NCI-H1694 (cell line): ENCODE results near the gene C9orf78.
A peak's percentile ranks its signal among the peaks of the same experiment; 100 is the strongest.

Source experiments
- DNase-seq: peaks from one replicate; lab custom pipeline; 2025; lab: John Stamatoyannopoulos, UW

The C9orf78 gene

GRCh38 chr9:129841071-129841470 lies 6.0 kb upstream of the C9orf78 start:
- no peak for DNase-seq

GRCh38 chr9:129840034-129840433 lies 5.0 kb upstream of the C9orf78 start:
- DNase-seq: no peak

DNA sequence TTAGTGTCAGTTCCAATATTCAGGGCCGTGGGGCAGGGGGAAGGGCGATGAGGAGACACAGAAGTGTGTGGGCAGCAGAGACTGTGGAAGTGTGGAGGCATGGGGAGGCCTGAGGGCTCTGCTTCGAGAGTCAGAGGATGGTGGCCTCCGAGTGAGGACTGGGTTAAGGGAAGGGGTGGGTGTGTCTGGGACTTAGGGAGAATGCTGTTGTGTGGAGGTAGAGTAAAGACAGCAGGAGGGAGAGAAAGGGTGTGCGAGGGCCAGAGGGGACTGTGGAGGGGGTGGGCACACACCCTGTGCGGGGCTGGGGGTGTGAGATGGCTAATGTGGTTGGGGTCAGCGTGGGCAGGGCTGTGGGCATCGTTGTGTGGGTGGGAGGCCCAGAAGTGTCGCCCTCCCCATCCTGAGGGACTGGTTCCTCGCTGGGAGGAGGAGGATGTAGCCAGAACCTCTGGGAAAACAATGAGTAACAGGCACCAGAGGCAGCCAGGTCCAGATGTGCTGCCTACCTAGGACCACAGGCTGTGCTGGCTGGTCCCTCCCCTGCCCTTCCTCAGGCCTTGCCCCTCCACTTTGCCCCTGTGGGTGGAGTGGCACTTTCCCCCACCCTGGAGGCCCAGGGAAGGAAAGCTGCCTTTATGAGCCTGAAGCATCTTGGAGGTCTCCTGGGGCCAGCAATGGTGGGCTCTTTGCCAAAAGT lies 4.4 kb upstream of the C9orf78 start:
- DNase-seq: no peak

GRCh38 chr9:129838707-129839259 lies 3.7 kb upstream of the C9orf78 start:
- DNase-seq: no peak

- no peak for DNase-seq
Measured at GRCh38 chr9:129836311-129837007, 1.4 kb upstream of the C9orf78 start.

GRCh38 chr9:129835860-129836223 lies 767 bp upstream of the C9orf78 start:
- DNase-seq: no peak

GRCh38 chr9:129834489-129835127 lies 467 bp downstream of the C9orf78 start:
- DNase-seq: no peak

GRCh38 chr9:129832982-129833381 lies 2.1 kb downstream of the C9orf78 start:
- DNase-seq: no peak

GRCh38 chr9:129828969-129829368 lies 6.1 kb downstream of the C9orf78 start:
- no peak for DNase-seq

GRCh38 chr9:129828051-129828450 lies 7.0 kb downstream of the C9orf78 start:
- no peak for DNase-seq

DNA sequence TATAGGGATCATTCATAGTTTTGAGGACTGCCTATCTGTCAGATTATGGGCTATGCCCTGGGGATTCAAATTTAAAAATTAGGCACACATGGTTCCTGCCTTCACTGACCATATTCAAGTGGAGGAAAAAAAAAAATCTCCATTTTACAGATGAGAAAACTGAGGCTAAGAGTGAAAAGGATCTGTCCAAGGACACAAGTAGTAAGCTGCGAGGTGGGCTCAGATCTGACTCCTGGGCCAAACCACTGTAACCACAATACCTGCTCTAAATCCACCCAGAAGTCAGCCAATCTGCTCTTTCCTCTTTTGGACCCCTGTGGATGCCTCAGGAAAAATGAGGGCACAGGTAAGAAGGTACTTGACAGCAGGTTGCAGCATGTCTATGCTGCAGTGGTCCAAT lies 8.3 kb downstream of the C9orf78 start:
- no peak for DNase-seq

DNA sequence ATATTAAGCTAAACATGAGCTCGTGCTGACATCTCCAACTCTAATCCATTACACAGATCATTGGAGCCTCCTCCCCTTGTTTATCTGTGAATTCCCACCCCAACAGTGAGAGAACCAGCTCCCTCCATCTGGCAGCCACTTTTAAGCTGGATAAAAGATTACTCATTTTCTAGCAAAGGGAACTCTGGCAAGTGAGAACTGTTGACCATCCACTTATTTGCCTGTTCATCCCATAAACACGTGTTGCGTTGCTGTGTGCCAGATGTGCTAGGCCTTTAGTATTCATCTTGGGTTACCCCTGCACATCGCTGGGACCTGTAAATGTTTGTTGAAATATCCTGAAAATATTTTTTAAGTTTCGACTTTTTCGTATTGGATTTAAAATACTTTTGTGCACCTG lies 8.7 kb downstream of the C9orf78 start:
- DNase-seq: no peak

DNA sequence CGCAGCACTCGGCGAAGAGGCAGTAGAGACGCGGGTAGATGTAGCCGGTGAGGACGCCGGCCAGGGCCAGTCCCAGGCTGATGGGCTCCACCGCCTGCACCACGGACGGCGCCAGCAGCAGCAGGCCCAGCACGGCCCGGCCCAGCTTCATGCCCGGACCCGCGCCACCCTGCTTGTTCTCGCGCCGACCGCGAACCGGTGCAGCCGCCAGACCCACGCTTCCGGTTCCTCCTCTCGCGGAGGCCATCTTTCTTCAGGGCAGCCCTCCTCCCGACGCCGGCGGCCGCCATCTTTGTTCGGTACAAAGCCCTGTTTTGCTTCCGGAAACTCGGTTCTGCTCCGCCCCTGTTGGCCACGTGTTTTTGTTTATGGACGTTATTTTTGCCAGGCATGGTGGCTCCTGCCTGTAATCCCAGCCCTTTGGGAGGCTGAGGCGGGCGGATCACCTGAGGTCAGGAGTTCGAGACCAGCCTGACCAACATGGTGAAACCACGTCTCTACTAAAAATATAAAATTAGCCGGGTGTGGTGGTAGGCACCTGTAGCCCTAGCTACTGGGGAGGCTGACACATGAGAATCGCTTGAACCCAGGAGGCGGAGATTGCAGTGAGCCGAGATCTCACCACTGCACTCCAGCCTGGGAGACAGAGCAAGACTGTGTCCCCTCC lies 11.0 kb downstream of the C9orf78 start, which contains the start of gene TOR1A:
TOR1A (minus strand) TSS at position 202 of the 667 bp plus-strand sequence; CDS start at position 151, 51 bp downstream.
- DNase-seq: peak; percentile 89

DNA sequence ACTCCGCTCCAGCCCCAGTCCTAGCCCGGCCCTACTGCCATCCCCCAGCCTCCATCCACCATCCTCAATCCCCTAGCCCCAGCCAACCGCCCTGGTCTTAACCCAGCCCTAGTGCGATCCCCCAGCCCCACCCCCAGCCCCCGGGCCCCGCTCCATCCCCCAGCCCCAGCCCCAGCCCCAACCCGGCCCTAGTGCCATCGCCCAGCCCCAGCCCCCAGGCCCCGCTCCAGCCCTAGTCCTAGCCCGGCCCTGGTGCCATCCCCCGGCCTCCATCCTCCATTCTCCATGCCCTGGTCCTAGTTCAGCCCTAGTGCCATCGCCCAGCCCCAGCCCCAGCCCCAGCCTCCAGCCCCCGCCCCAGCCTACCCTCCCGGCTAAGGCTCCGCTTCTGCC lies 11.5 kb downstream of the C9orf78 start:
- DNase-seq: no peak

- DNase-seq: no peak
Measured at GRCh38 chr9:129822898-129823541, 12.1 kb downstream of the C9orf78 start.

DNA sequence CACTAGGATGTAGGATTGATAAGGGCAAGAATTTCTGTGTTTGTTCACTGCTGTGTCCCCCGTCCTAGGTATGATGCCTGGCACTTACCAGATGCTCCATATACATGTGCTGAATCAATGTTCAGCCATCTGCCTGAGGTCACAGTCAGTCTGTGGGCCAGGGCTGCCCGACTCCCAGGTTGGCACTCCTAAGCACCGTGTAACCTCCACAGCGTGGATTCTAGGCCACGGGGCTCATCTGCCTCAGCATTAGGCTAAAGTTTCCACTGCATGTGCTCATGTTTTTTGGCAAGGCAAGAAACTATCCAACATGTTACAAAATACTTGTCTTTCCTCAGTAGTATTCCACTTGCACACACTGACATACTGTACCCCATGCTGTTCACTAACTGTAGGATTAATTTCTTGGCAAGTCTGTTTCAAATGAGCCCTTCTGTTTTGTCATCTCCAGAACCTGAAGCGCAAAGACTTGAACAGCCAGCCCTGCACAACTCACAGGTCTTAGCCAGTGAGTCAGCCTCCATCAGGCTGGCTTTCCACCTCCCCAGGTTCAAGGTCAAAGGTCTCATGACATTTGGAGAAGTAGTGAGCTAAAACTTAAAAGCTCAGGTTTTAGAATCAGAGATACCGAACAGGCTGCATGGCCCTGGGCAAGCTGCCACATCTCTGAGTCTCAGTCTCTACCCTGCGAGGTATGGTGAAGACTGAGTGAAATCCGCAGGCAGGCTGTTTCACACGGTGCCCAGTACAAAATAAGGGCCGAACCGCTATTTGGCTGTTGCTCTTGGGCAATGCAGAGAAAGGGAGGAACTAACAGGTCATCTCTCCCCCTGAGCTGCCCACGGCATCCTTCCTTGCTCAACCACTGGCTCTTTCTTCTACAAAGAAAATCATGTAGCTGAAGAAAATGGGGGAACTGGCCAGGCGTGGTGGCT lies 18.3 kb downstream of the C9orf78 start:
- DNase-seq: no peak

- DNase-seq: no peak
Measured at GRCh38 chr9:129815278-129815677, 19.8 kb downstream of the C9orf78 start.

DNA sequence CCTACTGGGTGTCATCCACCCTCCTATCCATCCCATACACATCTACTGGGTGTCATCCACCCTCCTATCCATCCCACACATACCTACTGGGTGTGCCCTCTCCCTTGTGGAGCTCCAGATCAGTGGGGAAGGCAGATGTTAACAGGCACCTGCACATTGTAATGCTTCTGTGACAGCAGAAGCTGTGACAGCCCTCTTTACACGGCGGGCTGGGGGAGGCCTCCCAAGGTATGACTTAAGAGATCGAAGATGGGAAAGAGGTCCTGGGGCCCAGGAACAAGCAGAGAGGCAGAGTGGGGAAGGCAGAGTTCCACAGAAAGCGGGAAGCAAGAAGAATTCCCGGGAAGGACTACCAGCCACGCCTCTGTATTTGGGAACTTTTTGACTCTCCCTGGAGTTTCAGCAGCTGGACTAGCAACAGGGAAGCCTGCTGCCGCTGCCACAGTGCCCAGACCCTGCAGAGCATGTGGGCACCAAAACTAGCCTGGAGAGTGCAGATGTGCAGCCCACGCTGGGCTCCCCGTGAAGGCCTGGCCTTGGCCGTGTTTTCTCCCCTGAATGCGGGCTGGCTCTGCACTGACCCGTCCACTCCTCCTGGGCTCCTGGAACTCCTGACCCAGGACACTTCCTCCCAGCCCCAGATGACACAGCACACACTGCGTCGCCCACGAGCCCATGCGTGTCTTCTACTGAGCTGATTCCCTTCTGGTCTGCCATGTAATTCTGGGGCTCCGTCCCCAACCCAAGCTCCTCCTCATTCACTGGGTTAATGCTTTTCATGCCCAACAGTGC lies 20.4 kb downstream of the C9orf78 start:
- DNase-seq: no peak

GRCh38 chr9:129813661-129814060 lies 21.4 kb downstream of the C9orf78 start:
- DNase-seq: no peak

- DNase-seq: no peak
Measured at GRCh38 chr9:129812385-129812784, 22.7 kb downstream of the C9orf78 start.
